ENCODE data around the gene TANGO2.

GRCh38 chr22:20024225-20024624, 3.3 kb downstream of the TANGO2 start:
- TF ChIP-seq, protein P1, sequence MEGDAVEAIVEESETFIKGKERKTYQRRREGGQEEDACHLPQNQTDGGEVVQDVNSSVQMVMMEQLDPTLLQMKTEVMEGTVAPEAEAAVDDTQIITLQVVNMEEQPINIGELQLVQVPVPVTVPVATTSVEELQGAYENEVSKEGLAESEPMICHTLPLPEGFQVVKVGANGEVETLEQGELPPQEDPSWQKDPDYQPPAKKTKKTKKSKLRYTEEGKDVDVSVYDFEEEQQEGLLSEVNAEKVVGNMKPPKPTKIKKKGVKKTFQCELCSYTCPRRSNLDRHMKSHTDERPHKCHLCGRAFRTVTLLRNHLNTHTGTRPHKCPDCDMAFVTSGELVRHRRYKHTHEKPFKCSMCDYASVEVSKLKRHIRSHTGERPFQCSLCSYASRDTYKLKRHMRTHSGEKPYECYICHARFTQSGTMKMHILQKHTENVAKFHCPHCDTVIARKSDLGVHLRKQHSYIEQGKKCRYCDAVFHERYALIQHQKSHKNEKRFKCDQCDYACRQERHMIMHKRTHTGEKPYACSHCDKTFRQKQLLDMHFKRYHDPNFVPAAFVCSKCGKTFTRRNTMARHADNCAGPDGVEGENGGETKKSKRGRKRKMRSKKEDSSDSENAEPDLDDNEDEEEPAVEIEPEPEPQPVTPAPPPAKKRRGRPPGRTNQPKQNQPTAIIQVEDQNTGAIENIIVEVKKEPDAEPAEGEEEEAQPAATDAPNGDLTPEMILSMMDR (IDR thresholded peaks at IDR 0.05; ENCODE audit: low read length): no peak
- no peak for TF ChIP-seq EZH2 (IDR thresholded peaks at IDR 0.05; ENCODE audit: borderline replicate concordance, low read length)
